GM12878 (cell line): Measurements from ENCODE around the gene GTPBP10. TPM values are rescaled to one million over a fixed set of nuclear protein-coding genes. Genes with fewer than 3 reads are reported as not detected.

ENCODE experiments used
- ATAC-seq: fragments of 200-7000 bp; cut with Tn5 transposase; 3 replicates; pipeline ENCODE4 v1.9.1; 2020; ENCODE audit warnings: mild to moderate bottlenecking, moderate library complexity
- BruUV-seq: library from RNA; stranded (reverse); fragments of 400-500 nt; replicated peaks from 2 replicates; lab custom pipeline; 2021; lab: Mats Ljungman, UMichigan
- CTCF ChIA-PET: fragments of 300-600 bp; sonication (Branson Sonifier 250); formaldehyde crosslinking; extraction: SDS; loops from one replicate; lab custom pipeline; 2021; ENCODE audit warnings: inconsistent platforms; lab: Yijun Ruan, JAX
- POLR2A ChIA-PET: fragments of 350-600 bp; formaldehyde crosslinking; extraction: SDS; loops from one replicate; lab custom pipeline; 2021; ENCODE audit warnings: inconsistent platforms; lab: Charles Lee
- RAD21 ChIA-PET: fragments of 300-600 bp; sonication (Branson Sonifier 250); formaldehyde crosslinking; loops from one replicate; lab custom pipeline; 2023; ENCODE audit warnings: antibody characterized with exemption; ENCODE audit not compliant: unreplicated experiment; lab: Charles Lee
- SMC1A ChIA-PET: fragments of 300-600 bp; sonication (Branson Sonifier 250); formaldehyde crosslinking; loops from one replicate; lab custom pipeline; 2023; ENCODE audit not compliant: unreplicated experiment, uncharacterized antibody; lab: Charles Lee
- DNase-seq: peaks from one replicate; pipeline ENCODE4 v3.0.0-alpha.2; 2011; ENCODE audit warnings: low read depth, low spot score
- FAIRE-seq: peaks from 3 replicates; lab custom pipeline; 2011; peaks lifted over from hg19 to GRCh38; lab: Jason Lieb, UNC
- H2AFZ ChIP-seq: 2 replicates; pipeline ENCODE4 v1.6.0; 2011; ENCODE audit warnings: low read depth, low read length, control low read depth; ENCODE audit not compliant: control insufficient read depth
- H3K27ac ChIP-seq: 2 replicates; pipeline ENCODE4 v1.5.1; 2011; ENCODE audit warnings: control low read depth; ENCODE audit not compliant: control insufficient read depth, insufficient read depth
- H3K27me3 ChIP-seq, 2 experiments: replicated peaks in 1 of 2; 2 replicates each; pipeline versions ENCODE4 v1.6.0 to v1.6.1; 2011; ENCODE audit warnings: low read length in 1 of 2; ENCODE audit not compliant: control insufficient read depth in 2 of 2, insufficient read depth in 2 of 2
- H3K36me3 ChIP-seq, 2 experiments: 2 replicates each; pipeline ENCODE4 v1.5.1; 2011; ENCODE audit warnings: low read length in 1 of 2; ENCODE audit not compliant: control insufficient read depth in 2 of 2, insufficient read depth in 2 of 2
- H3K4me1 ChIP-seq: 2 replicates; pipeline ENCODE4 v1.6.1; 2011; ENCODE audit warnings: mild to moderate bottlenecking, low read length, moderate library complexity, mixed read lengths; ENCODE audit not compliant: control insufficient read depth, insufficient read depth
- H3K4me2 ChIP-seq: 2 replicates; pipeline ENCODE4 v1.6.0; 2011; ENCODE audit warnings: control low read depth; ENCODE audit not compliant: control insufficient read depth, insufficient read depth
- H3K4me3 ChIP-seq: fragments of 200-600 bp; sonication (generic); 2 replicates; pipeline ENCODE4 v1.5.1; 2016
- H3K79me2 ChIP-seq: 2 replicates; pipeline ENCODE4 v1.6.0; 2011; ENCODE audit warnings: low read length; ENCODE audit not compliant: control insufficient read depth, insufficient read depth
- H3K9ac ChIP-seq: 2 replicates; pipeline ENCODE4 v1.8.0; 2011; ENCODE audit warnings: low read length, control low read depth, mixed read lengths; ENCODE audit not compliant: control insufficient read depth, insufficient read depth
- H3K9me3 ChIP-seq: replicated peaks from 3 replicates; pipeline ENCODE4 v1.5.1; 2011; ENCODE audit warnings: mild to moderate bottlenecking, low read length; ENCODE audit not compliant: control insufficient read depth, insufficient read depth
- H4K20me1 ChIP-seq: 2 replicates; pipeline ENCODE4 v1.6.0; 2011; ENCODE audit not compliant: control insufficient read depth, insufficient read depth
- YBX1 ChIP-seq: fragments of 450-650 bp; IDR thresholded peaks from 2 replicates; pipeline ENCODE4 v1.6.1; 2016; ENCODE audit warnings: antibody characterized with exemption
- WGBS: methylation state at CpG from one replicate; pipeline ENCODE4 v1.1.6; 2016; ENCODE audit warnings: low lambda C conversion rate; ENCODE audit not compliant: insufficient replicate concordance, insufficient coverage; ENCODE audit errors: missing lambda C conversion rate; 5-methylcytosine and 5-hydroxymethylcytosine counted together
- in situ Hi-C: fragments of 300-500 bp; cut with MboI; formaldehyde crosslinking; loops from 9 replicates; pipeline ENCODE4 v1.14.3; 2018; ENCODE audit warnings: mixed read lengths
- intact Hi-C: fragments of 100-400 bp; cut with micrococcal nuclease; formaldehyde crosslinking; loops from one replicate; pipeline ENCODE4 v1.14.2; 2022; ENCODE audit not compliant: unreplicated experiment
- polyA plus RNA-seq, 11 experiments: library from polyadenylated mRNA; depleted of rRNA in 4 of 11; unstranded in 6 of 11; stranded (reverse) in 5 of 11; fragments of >200 nt; fragmentation: Nextera tagmentation in 4 of 11; fragmentation: Illumina TruSeq in 1 of 11; extraction: Ambion mirVana in 4 of 11; extraction: Trizol in 1 of 11; gene quantifications; 1 replicate in 1 of 11; 2 replicates in 10 of 11; pipeline versions ENCODE4 v1.2.1 to v1.2.3, GENCODE V29; 2011 to 2016; ENCODE audit warnings: inconsistent platforms in 2 of 11, missing spikeins in 2 of 11, low read depth in 1 of 11
- total RNA-seq, 4 experiments: library from RNA; depleted of rRNA in 3 of 4; stranded (reverse); fragments of >200 nt in 3 of 4; fragmentation: Illumina TruSeq in 1 of 4; extraction: Trizol in 1 of 4; gene quantifications; 2 replicates each; pipeline versions ENCODE4 v1.2.1 to v1.2.3, GENCODE V29; 2013 to 2021
- TF ChIP-seq, protein P1 (sequence below): IDR thresholded peaks from 2 replicates; pipeline ENCODE4 v1.6.1; 2012; ENCODE audit warnings: mild to moderate bottlenecking, low read depth, low read length

The GTPBP10 gene
- total and polyA plus RNA-seq, 10 of the 15 experiments (the other 5 are each of a cell fraction or from before 2014, with no cell fraction given): 10.1 to 41.0 (median 33.0) TPM

DNA sequence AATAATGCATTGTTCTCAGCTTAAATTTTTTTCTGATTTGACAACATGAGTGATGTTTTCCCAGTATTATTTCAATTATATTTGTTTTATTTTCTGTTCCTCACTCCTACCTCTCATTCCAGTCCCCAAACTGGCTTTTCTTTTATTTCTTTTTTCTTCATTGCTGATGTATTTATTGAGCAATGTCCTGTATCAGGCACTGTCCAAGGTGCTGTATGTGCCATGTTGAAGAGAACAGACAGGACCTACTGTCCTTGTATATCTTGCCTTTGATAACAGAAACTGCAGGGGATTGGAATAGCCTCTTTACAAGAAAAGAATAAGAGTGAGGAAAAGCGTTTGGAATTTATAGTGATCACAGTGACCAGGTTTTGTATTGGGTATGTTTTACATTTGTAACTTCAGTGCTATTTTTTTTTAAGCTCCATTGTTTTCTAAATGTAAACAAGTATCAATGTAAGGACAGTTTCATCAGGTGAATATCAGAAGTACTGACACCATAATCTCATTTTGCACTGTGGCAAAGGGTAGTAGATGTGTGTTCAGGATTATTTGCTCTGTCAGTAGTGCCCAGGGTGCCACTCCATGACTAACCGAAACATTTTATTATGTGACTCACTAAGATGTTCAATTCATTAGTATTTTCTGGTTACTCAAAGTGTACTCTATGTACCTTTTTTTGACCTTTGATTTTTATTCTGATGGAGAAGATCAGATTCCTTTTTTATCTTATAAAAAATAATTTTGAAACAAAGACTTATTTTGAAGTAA is 41.1 kb downstream of the GTPBP10 start:
- in situ Hi-C loops (no loop called here), intact Hi-C loops (no loop called here)
- Histone ChIP-seq H3K4me2 (no peak overlapping the region), H3K9ac (no peak overlapping the region), H3K27ac (no peak overlapping the region), H3K36me3 (peaks cover 0 to 8% of the 10 kb centered on the region in 2 experiments; a peak in 2 of 4 replicates), H3K4me3 (no peak overlapping the region), H3K4me1 (no peaks in the 10 kb centered on the region), H3K27me3 (no peaks in the 10 kb centered on the region), H4K20me1 (no peaks in the 10 kb centered on the region), H3K9me3 (no peaks in the 10 kb centered on the region), H3K79me2 (no peaks in the 10 kb centered on the region), H2AFZ (no peak overlapping the region)
- SMC1A ChIA-PET: no interaction called here
- 93% methylated on average over 2 of the region's 2 CpGs for WGBS
- RAD21 ChIA-PET: no interaction called here
- no peak for DNase-seq
- FAIRE-seq: no peak
- CTCF ChIA-PET: interaction anchor here (0.7 to 1.5 kb wide), 2 partner anchors 40 to 127 kb away, joined by 3 read pairs; no protein-coding TSS in a partner anchor
- POLR2A ChIA-PET: no interaction called here
- no peak for ATAC-seq
- BruUV-seq: no TSS peak
- no peak for TF ChIP-seq YBX1
- TF ChIP-seq, protein P1, sequence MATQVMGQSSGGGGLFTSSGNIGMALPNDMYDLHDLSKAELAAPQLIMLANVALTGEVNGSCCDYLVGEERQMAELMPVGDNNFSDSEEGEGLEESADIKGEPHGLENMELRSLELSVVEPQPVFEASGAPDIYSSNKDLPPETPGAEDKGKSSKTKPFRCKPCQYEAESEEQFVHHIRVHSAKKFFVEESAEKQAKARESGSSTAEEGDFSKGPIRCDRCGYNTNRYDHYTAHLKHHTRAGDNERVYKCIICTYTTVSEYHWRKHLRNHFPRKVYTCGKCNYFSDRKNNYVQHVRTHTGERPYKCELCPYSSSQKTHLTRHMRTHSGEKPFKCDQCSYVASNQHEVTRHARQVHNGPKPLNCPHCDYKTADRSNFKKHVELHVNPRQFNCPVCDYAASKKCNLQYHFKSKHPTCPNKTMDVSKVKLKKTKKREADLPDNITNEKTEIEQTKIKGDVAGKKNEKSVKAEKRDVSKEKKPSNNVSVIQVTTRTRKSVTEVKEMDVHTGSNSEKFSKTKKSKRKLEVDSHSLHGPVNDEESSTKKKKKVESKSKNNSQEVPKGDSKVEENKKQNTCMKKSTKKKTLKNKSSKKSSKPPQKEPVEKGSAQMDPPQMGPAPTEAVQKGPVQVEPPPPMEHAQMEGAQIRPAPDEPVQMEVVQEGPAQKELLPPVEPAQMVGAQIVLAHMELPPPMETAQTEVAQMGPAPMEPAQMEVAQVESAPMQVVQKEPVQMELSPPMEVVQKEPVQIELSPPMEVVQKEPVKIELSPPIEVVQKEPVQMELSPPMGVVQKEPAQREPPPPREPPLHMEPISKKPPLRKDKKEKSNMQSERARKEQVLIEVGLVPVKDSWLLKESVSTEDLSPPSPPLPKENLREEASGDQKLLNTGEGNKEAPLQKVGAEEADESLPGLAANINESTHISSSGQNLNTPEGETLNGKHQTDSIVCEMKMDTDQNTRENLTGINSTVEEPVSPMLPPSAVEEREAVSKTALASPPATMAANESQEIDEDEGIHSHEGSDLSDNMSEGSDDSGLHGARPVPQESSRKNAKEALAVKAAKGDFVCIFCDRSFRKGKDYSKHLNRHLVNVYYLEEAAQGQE: peak; percentile 68
